Right atrium auricular region (tissue), 2 donors: ENCODE data around the gene MGLL. TPM values are rescaled to one million over a fixed set of nuclear protein-coding genes. Genes with fewer than 3 reads are reported as not detected.

ENCODE experiments used
- DNase-seq: peaks from one replicate; pipeline ENCODE4 v3.0.0-alpha.2; 2019; ENCODE audit warnings: low spot score
- H3K27ac ChIP-seq, 2 donors: fragments of 200-600 bp; sonication (generic); 1 replicate in 1 of 2; 2 replicates in 1 of 2; pipeline ENCODE4 v1.5.1; 2016 to 2019
- H3K27me3 ChIP-seq, 2 donors: fragments of 200-600 bp; sonication (generic); one replicate each; pipeline versions ENCODE4 v1.5.1 to v1.6.0; 2017 to 2019
- H3K36me3 ChIP-seq: fragments of 200-600 bp; sonication (generic); one replicate; pipeline ENCODE4 v1.5.1; 2016
- H3K4me1 ChIP-seq, 2 donors: fragments of 200-600 bp; sonication (generic); one replicate each; pipeline versions ENCODE4 v1.5.1 to v1.6.0; 2017 to 2019
- H3K4me3 ChIP-seq, 2 donors: fragments of 200-600 bp; sonication (generic); 1 replicate in 1 of 2; 2 replicates in 1 of 2; pipeline ENCODE4 v1.5.1; 2017 to 2019; ENCODE audit warnings: mild to moderate bottlenecking in 1 of 2, moderate library complexity in 1 of 2
- H3K9me3 ChIP-seq, 2 donors: fragments of 200-600 bp; sonication (generic); one replicate each; pipeline ENCODE4 v1.5.1; 2019
- total RNA-seq, 2 donors: library from RNA; depleted of rRNA; stranded (reverse); fragments of >200 nt; gene quantifications; one replicate each; pipeline ENCODE4 v1.1.0, GENCODE V29; 2016
- TF ChIP-seq, protein P1 (sequence below), 2 donors: fragments of 200-600 bp; sonication (generic); IDR thresholded peaks; one replicate each; pipeline ENCODE4 v1.5.1; 2019; ENCODE audit warnings: antibody characterized with exemption in 2 of 2

Gene MGLL
- total RNA-seq, 2 donors from 2014 or later = 36.3 to 46.4 TPM

DNA sequence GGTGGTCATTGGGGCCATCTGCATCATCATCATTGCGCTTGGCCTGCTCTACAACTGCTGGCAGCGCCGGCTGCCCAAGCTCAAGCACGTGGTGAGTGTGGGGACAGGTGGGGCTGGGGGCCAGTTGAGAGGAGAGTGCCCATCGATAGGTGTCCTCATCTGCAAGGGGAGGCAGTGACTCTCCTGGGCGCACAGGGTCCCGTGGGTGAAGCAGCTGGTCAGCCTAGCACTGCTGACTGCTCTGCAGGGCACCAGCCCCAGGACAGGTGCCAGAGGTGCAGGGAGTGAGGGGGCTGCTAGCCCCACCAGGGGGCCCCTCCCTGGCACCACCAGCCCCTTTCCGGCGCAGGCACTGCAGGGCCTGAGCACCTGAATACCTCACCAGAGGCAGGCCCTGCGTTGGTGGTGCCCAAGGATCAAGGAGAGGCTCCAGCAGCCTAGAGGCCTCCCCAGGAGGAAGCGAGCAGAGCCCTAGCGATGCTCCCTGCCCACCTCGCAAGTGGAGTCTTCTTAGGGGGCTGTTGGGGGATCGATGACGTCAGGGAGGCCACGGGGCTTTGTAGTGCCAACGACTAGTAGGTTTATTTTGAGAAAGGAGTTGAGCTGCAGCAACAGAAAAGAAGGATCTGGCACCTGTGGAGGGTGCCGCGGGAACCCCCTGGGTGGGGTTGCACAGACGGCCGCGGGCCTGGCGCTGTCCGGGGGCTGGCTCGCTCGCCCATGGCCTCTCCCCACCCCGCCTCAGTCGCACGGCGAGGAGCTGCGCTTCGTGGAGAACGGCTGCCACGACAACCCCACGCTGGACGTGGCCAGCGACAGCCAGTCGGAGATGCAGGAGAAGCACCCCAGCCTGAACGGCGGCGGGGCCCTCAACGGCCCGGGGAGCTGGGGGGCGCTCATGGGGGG is 150.5 kb downstream of the MGLL start:
- no peaks in the 10 kb centered on the region for H3K9me3 ChIP-seq
- H3K27ac ChIP-seq = peak overlapping the region; percentile 89 to 91
- peaks cover 0 to 39% of the 10 kb centered on the region in 2 donors for H3K4me1 ChIP-seq
- H3K27me3 ChIP-seq = no peaks in the 10 kb centered on the region
- peak overlapping the region; percentile 88 to 92 for H3K4me3 ChIP-seq
- no peak for DNase-seq
- TF ChIP-seq, protein P1, sequence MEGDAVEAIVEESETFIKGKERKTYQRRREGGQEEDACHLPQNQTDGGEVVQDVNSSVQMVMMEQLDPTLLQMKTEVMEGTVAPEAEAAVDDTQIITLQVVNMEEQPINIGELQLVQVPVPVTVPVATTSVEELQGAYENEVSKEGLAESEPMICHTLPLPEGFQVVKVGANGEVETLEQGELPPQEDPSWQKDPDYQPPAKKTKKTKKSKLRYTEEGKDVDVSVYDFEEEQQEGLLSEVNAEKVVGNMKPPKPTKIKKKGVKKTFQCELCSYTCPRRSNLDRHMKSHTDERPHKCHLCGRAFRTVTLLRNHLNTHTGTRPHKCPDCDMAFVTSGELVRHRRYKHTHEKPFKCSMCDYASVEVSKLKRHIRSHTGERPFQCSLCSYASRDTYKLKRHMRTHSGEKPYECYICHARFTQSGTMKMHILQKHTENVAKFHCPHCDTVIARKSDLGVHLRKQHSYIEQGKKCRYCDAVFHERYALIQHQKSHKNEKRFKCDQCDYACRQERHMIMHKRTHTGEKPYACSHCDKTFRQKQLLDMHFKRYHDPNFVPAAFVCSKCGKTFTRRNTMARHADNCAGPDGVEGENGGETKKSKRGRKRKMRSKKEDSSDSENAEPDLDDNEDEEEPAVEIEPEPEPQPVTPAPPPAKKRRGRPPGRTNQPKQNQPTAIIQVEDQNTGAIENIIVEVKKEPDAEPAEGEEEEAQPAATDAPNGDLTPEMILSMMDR (IDR thresholded peaks at IDR 0.05) = no peak
- H3K36me3 ChIP-seq = peaks cover 4% of the 10 kb centered on the region

DNA sequence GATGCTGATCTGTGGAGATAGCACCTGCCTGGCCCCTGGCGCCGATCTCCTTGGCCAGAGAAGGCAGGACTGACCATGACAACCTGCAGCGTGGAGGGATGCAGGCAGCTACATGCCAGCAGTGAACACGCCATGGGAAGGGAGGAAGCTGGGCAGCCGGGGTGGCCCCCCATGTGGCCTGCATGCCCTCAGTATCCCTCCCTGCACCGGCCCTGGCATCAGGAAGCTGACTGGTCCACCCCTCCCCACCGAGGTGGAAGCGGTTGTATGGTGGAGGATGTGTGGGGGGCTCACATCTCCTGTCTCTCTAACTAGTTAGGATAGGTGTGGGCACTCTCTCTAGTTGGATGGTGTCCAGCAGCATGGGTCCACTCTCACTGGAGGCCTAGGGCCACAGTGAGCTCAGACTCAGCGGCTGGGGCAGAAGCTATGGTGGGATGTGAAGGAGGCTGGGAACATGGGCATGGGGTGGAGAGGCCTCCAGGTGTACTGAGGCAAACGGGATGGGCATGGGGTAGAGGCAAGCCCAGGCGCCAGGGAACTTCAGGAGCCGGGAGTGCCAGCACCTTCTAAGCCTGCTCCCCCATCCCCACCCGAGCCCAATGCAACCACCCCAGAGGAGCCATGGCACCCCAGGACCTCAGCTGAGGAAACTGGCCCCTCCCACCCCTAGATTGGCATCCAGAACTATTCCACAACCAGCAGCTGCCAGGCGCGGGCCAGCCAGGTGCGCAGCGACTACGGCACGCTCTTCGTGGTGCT is 151.4 kb downstream of the MGLL start:
- Histone ChIP-seq H3K4me1 (peaks cover 0 to 35% of the 10 kb centered on the region in 2 donors), H3K27me3 (no peaks in the 10 kb centered on the region), H3K36me3 (no peaks in the 10 kb centered on the region), H3K27ac (no peak overlapping the region), H3K9me3 (no peaks in the 10 kb centered on the region), H3K4me3 (no peak overlapping the region)
- TF ChIP-seq, protein P1 (IDR thresholded peaks at IDR 0.05) = no peak
- DNase-seq = no peak

DNA sequence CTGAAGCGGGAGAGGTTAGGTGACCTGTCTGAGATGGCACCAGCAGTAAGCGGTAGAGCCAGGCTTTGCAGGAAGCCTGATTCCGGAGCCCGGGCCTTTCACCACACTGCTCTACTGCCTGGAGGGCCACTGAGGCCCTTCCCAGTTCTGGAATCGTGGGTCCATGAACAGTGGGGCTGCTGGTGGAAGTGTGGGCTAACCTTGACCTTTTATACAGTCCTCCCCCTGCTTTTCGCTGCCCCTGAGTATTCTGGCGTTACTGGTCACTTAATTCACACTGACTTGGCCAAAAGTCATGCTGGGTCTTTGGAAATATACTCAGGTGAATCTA is 152.1 kb downstream of the MGLL start:
- Histone ChIP-seq H3K4me3 (no peak overlapping the region), H3K27ac (no peak overlapping the region), H3K9me3 (no peaks in the 10 kb centered on the region), H3K4me1 (peaks cover 0 to 29% of the 10 kb centered on the region in 2 donors), H3K36me3 (no peaks in the 10 kb centered on the region), H3K27me3 (no peaks in the 10 kb centered on the region)
- TF ChIP-seq, protein P1 (IDR thresholded peaks at IDR 0.05) = no peak
- no peak for DNase-seq

DNA sequence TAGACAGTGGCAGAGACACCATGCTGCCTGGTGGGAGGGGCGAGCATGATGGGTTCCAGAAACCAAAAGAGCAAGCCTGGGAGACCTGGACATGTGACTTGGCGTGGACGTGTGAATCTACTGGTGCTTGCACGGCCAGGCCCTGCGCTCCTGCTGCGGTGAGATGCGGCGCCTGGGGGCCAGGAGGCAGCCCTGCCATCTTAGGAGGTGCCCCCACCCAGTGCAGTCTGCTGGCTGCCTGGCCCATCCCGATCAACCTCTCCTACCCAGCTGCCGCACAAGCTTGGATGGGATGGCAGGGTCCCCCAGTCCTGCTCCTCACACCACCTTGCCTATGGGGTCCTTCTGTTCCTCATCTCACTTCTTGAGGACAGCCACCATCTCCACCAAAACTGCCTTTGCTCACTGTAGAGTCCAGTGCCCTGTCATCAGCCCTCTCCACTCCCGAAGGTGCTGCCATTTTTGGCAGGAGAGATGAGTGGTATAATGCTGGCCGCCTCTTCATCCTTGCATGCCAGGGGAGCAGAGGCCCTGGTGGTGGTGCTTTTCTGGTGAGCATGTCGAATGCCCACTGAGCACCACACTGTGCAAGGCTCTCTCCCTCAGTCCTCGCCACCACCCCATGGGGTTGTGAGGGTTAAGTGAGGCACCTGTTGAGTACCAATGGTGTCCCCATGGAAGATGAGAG is 152.6 kb downstream of the MGLL start:
- TF ChIP-seq, protein P1 (IDR thresholded peaks at IDR 0.05) = no peak
- Histone ChIP-seq H3K27me3 (no peaks in the 10 kb centered on the region), H3K36me3 (no peaks in the 10 kb centered on the region), H3K4me3 (no peak overlapping the region), H3K27ac (no peak overlapping the region), H3K4me1 (peaks cover 0 to 25% of the 10 kb centered on the region in 2 donors), H3K9me3 (no peaks in the 10 kb centered on the region)
- DNase-seq = no peak

DNA sequence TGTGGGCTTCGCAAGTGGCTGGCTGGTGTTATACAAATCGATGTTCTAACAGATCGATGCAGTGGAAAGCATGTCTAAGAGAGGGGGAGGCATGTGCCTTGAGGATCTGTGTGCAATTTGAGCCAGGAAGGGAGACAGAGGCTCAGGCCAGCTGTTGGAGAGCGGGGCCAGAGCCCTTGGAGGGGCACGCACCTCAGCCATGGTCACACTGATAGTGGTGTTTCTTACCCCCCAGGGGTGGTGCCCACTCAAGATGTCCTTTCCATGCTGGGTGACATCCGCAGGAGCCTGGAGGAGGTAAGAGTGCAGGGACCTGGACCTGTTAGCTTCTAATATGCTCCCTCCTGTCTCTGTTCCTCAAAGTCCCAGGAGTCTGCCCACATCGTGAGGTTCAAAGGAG is 153.4 kb downstream of the MGLL start:
- Histone ChIP-seq H3K27ac (no peak overlapping the region), H3K9me3 (no peaks in the 10 kb centered on the region), H3K27me3 (no peaks in the 10 kb centered on the region), H3K4me3 (no peak overlapping the region), H3K4me1 (peaks cover 0 to 18% of the 10 kb centered on the region in 2 donors), H3K36me3 (no peaks in the 10 kb centered on the region)
- no peak for DNase-seq
- TF ChIP-seq, protein P1 (IDR thresholded peaks at IDR 0.05) = no peak
